Globus pallidus (tissue), 1 donor: ENCODE data around the gene ASPN.

Source experiments
- DNase-seq: peaks from one replicate; pipeline ENCODE4 v3.0.0-alpha.2; 2015; ENCODE audit warnings: low spot score

Gene ASPN

GRCh38 chr9:92468206-92468605 lies 14.1 kb downstream of the ASPN start:
- DNase-seq: peak; percentile 66

- no peak for DNase-seq
These were observed 14.8 kb downstream of the ASPN start for GRCh38 chr9:92467511-92467910.

GRCh38 chr9:92467041-92467440 lies 15.3 kb downstream of the ASPN start:
- no peak for DNase-seq

- DNase-seq: no peak
These were observed 18.3 kb downstream of the ASPN start for GRCh38 chr9:92463984-92464383.

- DNase-seq: no peak
These were observed 18.9 kb downstream of the ASPN start for GRCh38 chr9:92463387-92463786.

- DNase-seq: no peak
These were observed 24.7 kb downstream of the ASPN start for GRCh38 chr9:92457576-92457975.

GRCh38 chr9:92455217-92455616 lies 27.1 kb downstream of the ASPN start:
- no peak for DNase-seq

- DNase-seq: no peak
These were observed 35.8 kb downstream of the ASPN start for GRCh38 chr9:92446536-92446935.

GRCh38 chr9:92444841-92445240 lies 37.5 kb downstream of the ASPN start:
- no peak for DNase-seq

- DNase-seq: no peak
These were observed 41.6 kb downstream of the ASPN start for GRCh38 chr9:92440751-92441046.

GRCh38 chr9:92439921-92440750 lies 42.2 kb downstream of the ASPN start:
- no peak for DNase-seq

- no peak for DNase-seq
These were observed 43.3 kb downstream of the ASPN start for GRCh38 chr9:92438900-92439526.

- DNase-seq: no peak
These were observed 47.0 kb downstream of the ASPN start for GRCh38 chr9:92435263-92435662.

- no peak for DNase-seq
These were observed 49.2 kb downstream of the ASPN start for GRCh38 chr9:92432972-92433548.

GRCh38 chr9:92432350-92432749 lies 50.0 kb downstream of the ASPN start:
- peak; percentile 54 for DNase-seq

GRCh38 chr9:92429836-92430235 lies 52.5 kb downstream of the ASPN start:
- no peak for DNase-seq

GRCh38 chr9:92426501-92427145 lies 55.7 kb downstream of the ASPN start:
- no peak for DNase-seq

GRCh38 chr9:92425474-92425873 lies 56.8 kb downstream of the ASPN start:
- no peak for DNase-seq

GRCh38 chr9:92424340-92424739 lies 58.0 kb downstream of the ASPN start, which contains the start of gene OMD:
TSS of gene OMD (minus strand) at chr9:92424471. CDS start at chr9:92417558, 6,913 bp downstream.
- DNase-seq: no peak

- no peak for DNase-seq
These were observed 58.7 kb downstream of the ASPN start for GRCh38 chr9:92423612-92424011.

- DNase-seq: no peak
These were observed 59.5 kb downstream of the ASPN start for GRCh38 chr9:92422611-92423338.

- no peak for DNase-seq
These were observed 67.7 kb downstream of the ASPN start for GRCh38 chr9:92414566-92414965.
